HL-60 (cell line): ENCODE data around the gene MEAK7.

ENCODE experiments used
- GABPA ChIP-seq: IDR thresholded peaks from 2 replicates; pipeline ENCODE4 v1.6.1; 2012; ENCODE audit warnings: low read depth
- POLR2AphosphoS5 ChIP-seq: IDR thresholded peaks from 2 replicates; pipeline ENCODE4 v1.6.1; 2012; ENCODE audit warnings: low read depth
- SPI1 ChIP-seq: IDR thresholded peaks from 2 replicates; pipeline ENCODE4 v1.6.1; 2012; ENCODE audit warnings: low read depth, mild to moderate bottlenecking, borderline replicate concordance
- TF ChIP-seq, protein P1 (sequence below): IDR thresholded peaks from one replicate; pipeline ENCODE4 v1.5.1; 2011; ENCODE audit warnings: low read length, control low read depth, inconsistent platforms; ENCODE audit not compliant: insufficient read depth
- TF ChIP-seq, protein P2 (sequence below): IDR thresholded peaks from 2 replicates; pipeline ENCODE4 v1.6.1; 2012; ENCODE audit warnings: low read depth; ENCODE audit not compliant: insufficient replicate concordance

DNA sequence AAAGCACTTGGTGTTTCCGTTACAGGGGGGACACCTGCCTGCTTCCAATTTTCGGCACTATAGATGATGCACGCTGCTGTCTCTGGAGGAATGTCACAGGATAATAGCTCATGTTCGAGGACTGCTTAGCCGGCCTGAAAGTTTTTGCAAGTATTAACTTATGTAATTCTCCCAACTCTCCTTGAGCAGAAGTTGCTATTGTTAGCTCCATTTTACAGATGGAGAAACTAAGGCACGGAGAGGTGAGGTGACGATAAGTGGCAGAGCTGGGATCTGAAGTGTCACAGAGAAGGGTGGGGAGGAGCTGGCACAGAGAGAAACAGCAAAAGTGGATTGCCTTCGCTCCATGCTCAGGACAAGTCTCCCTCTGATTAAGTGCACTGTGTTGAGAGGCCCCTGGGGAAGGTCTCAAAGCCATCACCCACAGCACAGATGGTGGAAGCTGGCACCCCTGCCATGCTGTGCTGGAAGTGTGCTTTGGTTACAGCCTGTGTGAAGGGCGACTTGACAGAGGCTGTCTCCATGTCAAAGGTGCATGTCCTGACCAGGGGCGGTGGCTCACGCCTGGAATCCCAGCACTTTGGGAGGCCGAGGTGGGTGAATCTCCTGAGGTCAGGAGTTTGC, 40.8 kb upstream of the MEAK7 start:
- TF ChIP-seq, protein P1, sequence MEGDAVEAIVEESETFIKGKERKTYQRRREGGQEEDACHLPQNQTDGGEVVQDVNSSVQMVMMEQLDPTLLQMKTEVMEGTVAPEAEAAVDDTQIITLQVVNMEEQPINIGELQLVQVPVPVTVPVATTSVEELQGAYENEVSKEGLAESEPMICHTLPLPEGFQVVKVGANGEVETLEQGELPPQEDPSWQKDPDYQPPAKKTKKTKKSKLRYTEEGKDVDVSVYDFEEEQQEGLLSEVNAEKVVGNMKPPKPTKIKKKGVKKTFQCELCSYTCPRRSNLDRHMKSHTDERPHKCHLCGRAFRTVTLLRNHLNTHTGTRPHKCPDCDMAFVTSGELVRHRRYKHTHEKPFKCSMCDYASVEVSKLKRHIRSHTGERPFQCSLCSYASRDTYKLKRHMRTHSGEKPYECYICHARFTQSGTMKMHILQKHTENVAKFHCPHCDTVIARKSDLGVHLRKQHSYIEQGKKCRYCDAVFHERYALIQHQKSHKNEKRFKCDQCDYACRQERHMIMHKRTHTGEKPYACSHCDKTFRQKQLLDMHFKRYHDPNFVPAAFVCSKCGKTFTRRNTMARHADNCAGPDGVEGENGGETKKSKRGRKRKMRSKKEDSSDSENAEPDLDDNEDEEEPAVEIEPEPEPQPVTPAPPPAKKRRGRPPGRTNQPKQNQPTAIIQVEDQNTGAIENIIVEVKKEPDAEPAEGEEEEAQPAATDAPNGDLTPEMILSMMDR, result no peak
- TF ChIP-seq POLR2AphosphoS5 (no peak), GABPA (no peak), SPI1 (no peak)
- TF ChIP-seq, protein P2, sequence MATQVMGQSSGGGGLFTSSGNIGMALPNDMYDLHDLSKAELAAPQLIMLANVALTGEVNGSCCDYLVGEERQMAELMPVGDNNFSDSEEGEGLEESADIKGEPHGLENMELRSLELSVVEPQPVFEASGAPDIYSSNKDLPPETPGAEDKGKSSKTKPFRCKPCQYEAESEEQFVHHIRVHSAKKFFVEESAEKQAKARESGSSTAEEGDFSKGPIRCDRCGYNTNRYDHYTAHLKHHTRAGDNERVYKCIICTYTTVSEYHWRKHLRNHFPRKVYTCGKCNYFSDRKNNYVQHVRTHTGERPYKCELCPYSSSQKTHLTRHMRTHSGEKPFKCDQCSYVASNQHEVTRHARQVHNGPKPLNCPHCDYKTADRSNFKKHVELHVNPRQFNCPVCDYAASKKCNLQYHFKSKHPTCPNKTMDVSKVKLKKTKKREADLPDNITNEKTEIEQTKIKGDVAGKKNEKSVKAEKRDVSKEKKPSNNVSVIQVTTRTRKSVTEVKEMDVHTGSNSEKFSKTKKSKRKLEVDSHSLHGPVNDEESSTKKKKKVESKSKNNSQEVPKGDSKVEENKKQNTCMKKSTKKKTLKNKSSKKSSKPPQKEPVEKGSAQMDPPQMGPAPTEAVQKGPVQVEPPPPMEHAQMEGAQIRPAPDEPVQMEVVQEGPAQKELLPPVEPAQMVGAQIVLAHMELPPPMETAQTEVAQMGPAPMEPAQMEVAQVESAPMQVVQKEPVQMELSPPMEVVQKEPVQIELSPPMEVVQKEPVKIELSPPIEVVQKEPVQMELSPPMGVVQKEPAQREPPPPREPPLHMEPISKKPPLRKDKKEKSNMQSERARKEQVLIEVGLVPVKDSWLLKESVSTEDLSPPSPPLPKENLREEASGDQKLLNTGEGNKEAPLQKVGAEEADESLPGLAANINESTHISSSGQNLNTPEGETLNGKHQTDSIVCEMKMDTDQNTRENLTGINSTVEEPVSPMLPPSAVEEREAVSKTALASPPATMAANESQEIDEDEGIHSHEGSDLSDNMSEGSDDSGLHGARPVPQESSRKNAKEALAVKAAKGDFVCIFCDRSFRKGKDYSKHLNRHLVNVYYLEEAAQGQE, result no peak
